GM12892 (cell line): Measurements from ENCODE around the gene TSNAX. TPM values are rescaled to one million over a fixed set of nuclear protein-coding genes. Genes with fewer than 3 reads are reported as not detected.

Experiments
- DNase-seq: peaks from one replicate; pipeline ENCODE4 v3.0.0; 2011; ENCODE audit not compliant: insufficient read length
- FAIRE-seq: peaks from 2 replicates; lab custom pipeline; 2011; peaks lifted over from hg19 to GRCh38; lab: Jason Lieb, UNC
- POLR2A ChIP-seq: IDR thresholded peaks from 2 replicates; pipeline ENCODE4 v1.6.1; 2011; ENCODE audit warnings: low read depth, low read length, control low read depth
- POLR2AphosphoS5 ChIP-seq: IDR thresholded peaks from 2 replicates; pipeline ENCODE4 v1.6.1; 2011; ENCODE audit warnings: low read depth, low read length, control low read depth
- TAF1 ChIP-seq: IDR thresholded peaks from 2 replicates; pipeline ENCODE4 v1.6.1; 2011; ENCODE audit warnings: low read depth, mild to moderate bottlenecking, control low read depth, low read length, borderline replicate concordance
- polyA plus RNA-seq: library from polyadenylated mRNA; unstranded; fragments of >200 nt; gene quantifications from one replicate; pipeline ENCODE4 v1.2.1, GENCODE V29; 2012; ENCODE audit warnings: missing spikeins, inconsistent platforms; ENCODE audit not compliant: missing spikeins

Gene TSNAX, protein sequence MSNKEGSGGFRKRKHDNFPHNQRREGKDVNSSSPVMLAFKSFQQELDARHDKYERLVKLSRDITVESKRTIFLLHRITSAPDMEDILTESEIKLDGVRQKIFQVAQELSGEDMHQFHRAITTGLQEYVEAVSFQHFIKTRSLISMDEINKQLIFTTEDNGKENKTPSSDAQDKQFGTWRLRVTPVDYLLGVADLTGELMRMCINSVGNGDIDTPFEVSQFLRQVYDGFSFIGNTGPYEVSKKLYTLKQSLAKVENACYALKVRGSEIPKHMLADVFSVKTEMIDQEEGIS
- polyA plus RNA-seq, result 45.8 TPM

DNA sequence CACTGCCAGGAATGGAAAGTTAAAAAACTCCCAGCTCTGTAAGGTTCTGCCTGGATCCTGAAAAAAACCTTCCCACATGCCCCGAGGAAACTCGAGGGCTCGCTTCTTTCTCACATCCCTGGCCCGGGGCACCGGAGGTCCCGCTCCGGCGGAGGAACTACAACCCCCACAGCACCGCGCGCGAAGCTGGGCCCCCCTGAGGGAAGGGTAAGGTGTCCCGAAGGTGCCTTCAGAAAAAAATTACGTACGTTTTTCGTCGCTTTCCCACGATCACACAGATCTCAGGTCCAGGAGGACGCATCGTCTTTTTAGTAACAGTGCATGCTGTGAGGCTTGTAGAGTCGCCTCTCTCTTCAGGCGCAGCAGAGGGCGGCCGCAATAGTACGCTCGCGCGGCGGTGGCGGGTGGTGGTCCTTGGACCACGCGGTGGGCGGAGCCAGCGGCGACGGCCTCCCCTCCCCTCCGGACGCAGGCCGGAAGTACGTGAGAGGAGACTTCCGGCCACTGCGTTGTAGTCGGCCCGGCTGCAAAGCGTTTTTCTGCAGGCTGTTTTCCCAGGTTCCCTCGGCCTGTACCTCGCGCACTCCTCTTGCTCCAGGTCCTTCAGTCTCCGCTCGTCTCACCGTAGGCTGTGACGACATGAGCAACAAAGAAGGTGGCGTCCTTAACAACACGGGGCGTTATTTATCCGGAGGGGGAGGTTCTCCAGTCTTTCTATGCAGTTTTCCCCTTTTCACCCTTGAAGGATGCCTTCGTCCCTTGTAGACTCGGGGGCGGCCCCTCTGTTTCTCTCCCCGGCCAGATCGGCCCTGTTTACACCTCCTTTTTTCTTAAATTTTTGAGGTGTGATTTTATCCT, at the start of gene TSNAX:
Gene TSNAX (plus strand): TSS at position 498 of the 858 bp plus-strand sequence. CDS start 142 bp downstream, at position 640.
- DNase-seq (peak; percentile 76), FAIRE-seq (peak; percentile 99)
- TF ChIP-seq POLR2AphosphoS5 (peak; percentile 87), POLR2A (peak; percentile 95), TAF1 (peak; percentile 71)

DNA sequence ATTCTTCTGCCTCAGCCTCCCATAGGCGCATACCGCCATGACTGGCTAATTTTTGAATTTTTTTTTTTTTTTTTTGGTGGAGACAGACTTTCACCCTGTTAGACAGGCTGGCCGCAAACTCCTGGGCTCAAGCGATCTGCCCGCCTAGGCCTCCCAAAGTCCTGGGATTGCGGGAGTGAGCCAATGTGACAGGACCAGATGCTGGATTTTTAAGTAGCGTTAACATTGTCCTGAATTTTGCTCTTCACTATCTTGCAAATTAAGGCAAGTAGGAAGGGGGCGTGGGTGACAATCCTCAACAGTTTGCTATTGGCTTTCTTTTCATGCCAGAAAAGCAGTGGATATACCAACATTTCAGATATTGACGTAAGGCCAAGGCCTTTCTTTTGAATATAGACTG, 49.7 kb upstream of the TSNAX start:
- TF ChIP-seq POLR2AphosphoS5 (no peak), POLR2A (no peak), TAF1 (no peak)
- DNase-seq, result no peak
- no peak for FAIRE-seq

DNA sequence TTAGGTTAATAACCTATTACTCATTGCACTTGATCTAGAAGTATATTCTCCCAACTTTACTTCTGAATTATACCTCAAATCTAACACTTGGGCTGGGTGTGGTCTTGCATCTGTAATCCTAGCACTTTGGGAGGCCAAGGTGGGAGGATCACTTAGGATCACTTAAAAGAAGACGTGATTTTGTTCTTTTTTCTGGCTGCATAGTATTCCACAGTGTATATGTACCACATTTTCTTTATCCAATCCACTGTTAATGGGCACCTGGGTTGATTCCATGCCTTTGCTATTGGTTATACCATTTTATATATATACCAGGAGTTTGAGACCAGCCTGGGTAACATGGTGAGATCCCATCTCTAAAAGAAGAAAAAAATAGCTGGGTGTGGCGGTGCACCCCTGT, 48.5 kb upstream of the TSNAX start:
- peak; percentile 44 for FAIRE-seq
- no peak for DNase-seq
- no peak for TF ChIP-seq POLR2AphosphoS5
- no peak for TF ChIP-seq POLR2A
- TF ChIP-seq TAF1, result no peak

DNA sequence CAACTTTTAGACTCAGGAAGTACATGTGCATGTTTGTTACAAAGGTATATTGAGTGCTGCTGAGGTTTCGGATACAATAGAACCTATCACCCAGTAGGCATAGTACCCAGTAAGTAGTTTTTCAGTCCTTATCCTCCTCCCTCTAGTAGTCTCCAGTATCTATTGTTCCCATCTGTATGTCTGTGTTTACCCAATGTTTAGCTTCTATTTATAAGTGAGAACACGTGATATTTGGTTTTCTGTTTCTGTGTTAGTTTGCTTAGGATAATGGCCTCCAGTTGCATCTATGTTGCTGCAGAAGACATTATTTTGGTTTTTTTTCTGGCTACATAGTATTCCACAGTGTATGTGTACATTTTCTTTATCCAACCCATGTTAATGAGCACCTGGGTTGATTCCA, 47.2 kb upstream of the TSNAX start:
- DNase-seq (no peak), FAIRE-seq (no peak)
- TF ChIP-seq POLR2AphosphoS5, result no peak
- TF ChIP-seq POLR2A, result no peak
- no peak for TF ChIP-seq TAF1

DNA sequence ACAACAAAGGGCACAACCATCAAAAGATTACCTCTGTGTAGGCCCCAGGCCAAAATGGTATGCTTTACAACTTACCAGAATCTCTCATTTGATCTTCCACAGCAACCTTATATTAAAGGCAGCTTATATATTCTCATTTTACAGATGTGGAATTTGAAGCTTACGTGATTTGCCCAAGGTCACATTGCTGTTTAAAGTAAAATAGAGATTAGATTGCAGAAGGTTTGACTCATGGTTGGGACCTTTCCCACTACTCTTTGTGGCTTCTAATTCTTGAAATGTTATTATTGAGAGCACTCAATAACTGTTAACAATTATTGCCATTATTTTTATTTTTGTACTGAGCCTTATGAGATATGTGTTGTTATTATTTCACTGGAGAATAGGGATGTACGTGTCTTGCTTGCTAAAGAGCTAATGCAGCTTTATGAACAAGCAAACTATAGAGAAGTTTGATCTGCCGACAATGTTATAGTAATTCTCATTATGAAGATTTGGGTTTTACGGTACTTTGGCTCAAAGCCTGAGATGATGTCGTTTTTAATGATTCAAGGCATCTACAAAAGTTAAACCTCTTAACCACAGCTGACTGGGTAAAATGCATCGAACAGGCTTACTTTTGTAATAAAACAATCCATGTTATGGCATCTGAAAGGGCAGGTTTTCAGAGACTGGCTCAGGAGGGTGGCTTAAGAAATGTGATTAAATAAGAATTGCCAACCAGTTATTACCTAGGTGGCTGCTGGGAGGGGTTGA, 43.3 kb upstream of the TSNAX start:
- DNase-seq, result no peak
- no peak for FAIRE-seq
- TF ChIP-seq TAF1 (no peak), POLR2A (no peak), POLR2AphosphoS5 (no peak)

DNA sequence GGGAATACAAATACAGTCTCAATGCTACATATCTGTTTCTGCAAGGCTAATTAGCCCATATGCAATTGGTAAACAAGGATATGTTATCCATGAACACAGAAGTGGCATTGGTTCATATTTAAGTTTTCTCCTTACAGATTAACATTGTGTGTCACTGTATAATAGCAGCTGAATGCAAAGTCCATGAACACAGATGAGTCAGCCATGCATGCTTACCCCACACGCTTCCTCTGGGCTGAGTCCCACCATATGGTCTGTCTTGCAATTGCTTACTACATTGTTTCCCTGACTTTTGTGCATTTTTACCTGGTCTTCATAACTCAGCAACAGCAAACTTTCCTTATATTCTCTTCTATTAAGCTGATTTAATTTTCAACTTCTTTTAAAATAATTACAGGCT, 41.5 kb upstream of the TSNAX start:
- DNase-seq, result no peak
- FAIRE-seq, result no peak
- TF ChIP-seq TAF1 (no peak), POLR2A (no peak), POLR2AphosphoS5 (no peak)

DNA sequence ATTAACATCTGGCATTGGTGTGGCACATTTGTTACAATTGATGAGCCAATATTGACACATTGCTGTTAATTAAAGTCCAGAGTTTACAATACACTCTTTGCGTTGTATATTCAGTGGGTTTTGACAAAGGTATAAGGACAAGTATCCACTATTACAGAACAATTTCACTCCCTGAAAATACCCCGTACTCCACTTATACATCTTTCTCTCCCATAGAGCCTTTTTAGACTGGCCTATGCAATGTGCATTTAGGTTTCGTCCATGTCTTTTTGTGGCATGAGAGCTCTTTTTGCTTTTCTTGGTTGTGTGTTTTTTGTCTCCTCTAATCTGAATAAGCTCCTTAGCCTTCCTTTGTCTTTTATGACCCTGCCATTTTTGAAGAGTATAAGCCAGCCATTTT, 40.6 kb upstream of the TSNAX start:
- DNase-seq (no peak), FAIRE-seq (no peak)
- TF ChIP-seq POLR2AphosphoS5, result no peak
- TF ChIP-seq TAF1, result no peak
- no peak for TF ChIP-seq POLR2A

DNA sequence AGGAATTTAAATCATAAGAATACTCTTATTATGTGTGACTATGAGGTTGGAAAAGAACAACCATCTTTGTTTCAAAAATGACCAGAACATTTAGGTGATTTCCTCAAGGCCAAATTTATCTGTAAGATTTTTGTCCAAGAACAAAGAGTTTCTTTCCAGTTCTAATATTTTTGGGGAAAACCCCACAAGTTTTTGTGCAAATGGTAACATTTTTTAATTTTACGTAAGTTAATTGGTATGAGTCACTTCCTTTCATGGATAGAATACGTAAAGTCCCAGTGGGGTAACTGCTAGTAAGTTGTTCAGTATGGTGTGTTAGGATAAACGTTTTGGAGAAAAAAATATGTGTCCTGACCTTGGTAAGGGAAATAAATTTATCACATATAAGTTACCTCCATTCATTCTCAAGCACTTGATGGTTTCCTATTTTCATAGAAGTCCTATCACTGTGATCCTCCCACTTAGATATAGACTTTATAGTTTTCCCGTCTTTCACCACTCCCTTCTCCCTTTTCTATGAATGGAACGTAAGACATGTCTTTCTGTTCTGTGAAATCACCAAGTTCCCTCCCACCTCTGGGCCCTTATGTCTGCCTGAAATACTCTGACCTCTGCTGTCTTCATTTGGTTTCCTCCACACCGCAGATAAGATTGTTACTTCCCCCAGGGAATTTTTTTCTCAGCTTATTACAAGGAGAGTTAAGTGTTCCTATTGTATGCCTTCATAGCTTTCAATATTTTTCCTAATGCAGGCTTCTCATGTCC, 34.9 kb upstream of the TSNAX start:
- DNase-seq (no peak), FAIRE-seq (peak; percentile 48)
- no peak for TF ChIP-seq TAF1
- no peak for TF ChIP-seq POLR2AphosphoS5
- no peak for TF ChIP-seq POLR2A

DNA sequence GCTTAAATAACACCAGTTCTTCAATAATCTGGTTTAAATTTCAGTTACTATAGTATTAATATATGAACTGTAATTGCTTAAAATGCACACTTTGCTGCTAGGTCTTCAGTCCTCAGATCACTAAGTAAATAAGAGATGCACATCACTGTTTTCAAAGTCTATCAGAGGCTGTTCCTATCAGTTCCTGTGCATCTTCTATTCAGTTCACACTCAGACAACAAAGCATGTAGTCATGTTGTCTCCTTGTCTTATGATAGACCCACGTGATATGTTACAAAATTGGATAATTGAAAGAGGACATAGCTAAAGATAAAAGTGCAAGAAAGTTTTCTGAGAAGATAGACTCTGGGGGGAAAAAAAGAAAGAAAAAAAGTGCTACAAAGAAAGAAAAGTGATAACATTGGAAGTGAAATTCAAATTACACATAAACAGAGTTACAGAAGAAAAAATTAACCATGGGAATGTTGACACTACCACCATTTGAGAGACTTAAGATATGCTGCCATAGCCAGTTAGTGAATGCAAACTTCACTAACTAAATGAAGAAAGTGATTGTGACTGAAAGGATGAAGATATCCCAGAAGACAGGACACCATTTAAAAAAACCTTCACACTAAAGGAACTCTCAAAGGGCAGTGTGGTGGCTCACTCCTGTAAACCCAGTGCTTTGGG, 33.9 kb upstream of the TSNAX start:
- DNase-seq (no peak), FAIRE-seq (peak; percentile 24)
- TF ChIP-seq TAF1, result no peak
- no peak for TF ChIP-seq POLR2A
- no peak for TF ChIP-seq POLR2AphosphoS5

DNA sequence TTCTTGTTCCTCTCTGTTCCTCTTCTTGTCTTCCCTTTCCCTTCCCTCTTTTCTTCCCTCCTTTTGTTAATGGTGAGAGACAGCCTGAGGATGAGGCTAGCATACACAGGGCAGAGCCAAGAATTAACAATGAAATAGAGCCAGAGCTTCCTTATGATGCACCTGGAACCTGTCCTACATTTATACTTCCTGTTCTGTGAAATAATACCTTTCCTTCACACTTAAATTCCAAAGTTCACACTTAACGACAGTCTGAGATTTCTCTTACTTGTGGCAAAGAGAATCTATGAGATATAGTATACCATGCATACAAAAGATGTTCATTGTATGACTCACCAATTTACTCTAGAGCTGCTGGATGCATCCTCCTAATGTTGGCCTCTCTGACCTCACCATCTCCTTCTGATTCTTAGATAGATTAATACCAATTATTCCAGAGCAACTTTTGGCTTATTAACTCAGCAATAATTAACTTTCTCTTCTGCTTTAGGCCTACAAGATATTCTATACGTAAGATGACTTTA, 30.8 kb upstream of the TSNAX start:
- DNase-seq (no peak), FAIRE-seq (no peak)

More for the DNA sequence above, 30.8 kb upstream of the TSNAX start:
- no peak for TF ChIP-seq POLR2AphosphoS5
- TF ChIP-seq TAF1, result no peak
- TF ChIP-seq POLR2A, result no peak
